Measurements from ENCODE around the gene HLA-DRA.

DNA sequence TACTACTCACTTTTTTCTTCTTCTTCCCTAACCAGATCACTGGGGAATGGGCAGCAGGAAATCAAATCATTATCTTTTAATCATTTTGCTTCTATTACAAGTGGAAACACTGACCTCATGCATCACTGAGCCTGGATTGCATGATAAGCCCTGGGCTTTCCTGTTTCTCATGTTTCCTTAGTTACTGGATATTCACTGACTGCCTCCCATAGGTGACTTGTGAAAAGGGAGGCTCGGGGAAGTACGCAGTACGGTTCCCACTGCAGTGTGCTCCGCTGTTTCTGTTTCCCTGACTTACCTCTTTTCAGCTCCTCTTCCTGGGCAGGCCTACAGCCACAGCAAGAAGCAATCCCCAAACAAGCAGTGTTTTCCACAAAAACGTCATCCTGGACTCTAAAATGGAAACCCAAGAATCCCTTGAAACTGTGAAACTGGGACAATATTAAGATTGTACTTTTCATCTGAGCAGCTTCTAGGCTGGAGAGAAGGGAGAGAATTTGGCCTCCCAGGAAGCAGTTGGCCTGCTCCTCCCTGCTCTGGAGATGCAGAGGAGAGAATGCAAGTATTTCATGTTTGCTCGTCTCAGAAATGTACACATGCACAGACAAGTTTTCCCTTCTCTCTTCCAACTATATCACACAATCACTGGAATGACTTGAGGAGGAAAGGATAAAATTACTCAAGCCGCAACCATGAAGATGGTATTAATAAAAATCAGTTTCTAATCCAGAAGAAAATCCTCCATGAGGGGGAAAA is 45.8 kb upstream of the HLA-DRA start:
- TF ChIP-seq RCOR1 (IDR thresholded peaks at IDR 0.05; ENCODE audit: insufficient replicate concordance, low read length) (no peak), USF2 (IDR thresholded peaks at IDR 0.05; ENCODE audit: low read depth, low read length) (no peak), POLR2A (IDR thresholded peaks at IDR 0.05; ENCODE audit: low read depth, low read length) (no peak), RFX5 (IDR thresholded peaks at IDR 0.05; ENCODE audit: low read depth, low read length) (no peak), FOS (IDR thresholded peaks at IDR 0.05; ENCODE audit: low read depth, low read length) (no peak), CEBPB (IDR thresholded peaks at IDR 0.05; ENCODE audit: low read depth, low read length) (no peak), MAZ (IDR thresholded peaks at IDR 0.05; ENCODE audit: borderline replicate concordance, low read depth, low read length) (no peak), CHD1 (IDR thresholded peaks at IDR 0.05; ENCODE audit: low read depth, low read length) (no peak), RAD21 (IDR thresholded peaks at IDR 0.05; ENCODE audit: low read length) (no peak), SMC3 (IDR thresholded peaks at IDR 0.05; ENCODE audit: low read depth, low read length) (no peak), MXI1 (IDR thresholded peaks at IDR 0.05; ENCODE audit: borderline replicate concordance, low read depth, low read length) (no peak), BHLHE40 (IDR thresholded peaks at IDR 0.05; ENCODE audit: low read depth, low read length) (no peak)
- TF ChIP-seq, protein P1, sequence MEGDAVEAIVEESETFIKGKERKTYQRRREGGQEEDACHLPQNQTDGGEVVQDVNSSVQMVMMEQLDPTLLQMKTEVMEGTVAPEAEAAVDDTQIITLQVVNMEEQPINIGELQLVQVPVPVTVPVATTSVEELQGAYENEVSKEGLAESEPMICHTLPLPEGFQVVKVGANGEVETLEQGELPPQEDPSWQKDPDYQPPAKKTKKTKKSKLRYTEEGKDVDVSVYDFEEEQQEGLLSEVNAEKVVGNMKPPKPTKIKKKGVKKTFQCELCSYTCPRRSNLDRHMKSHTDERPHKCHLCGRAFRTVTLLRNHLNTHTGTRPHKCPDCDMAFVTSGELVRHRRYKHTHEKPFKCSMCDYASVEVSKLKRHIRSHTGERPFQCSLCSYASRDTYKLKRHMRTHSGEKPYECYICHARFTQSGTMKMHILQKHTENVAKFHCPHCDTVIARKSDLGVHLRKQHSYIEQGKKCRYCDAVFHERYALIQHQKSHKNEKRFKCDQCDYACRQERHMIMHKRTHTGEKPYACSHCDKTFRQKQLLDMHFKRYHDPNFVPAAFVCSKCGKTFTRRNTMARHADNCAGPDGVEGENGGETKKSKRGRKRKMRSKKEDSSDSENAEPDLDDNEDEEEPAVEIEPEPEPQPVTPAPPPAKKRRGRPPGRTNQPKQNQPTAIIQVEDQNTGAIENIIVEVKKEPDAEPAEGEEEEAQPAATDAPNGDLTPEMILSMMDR (conservative IDR thresholded peaks at IDR 0.05; ENCODE audit: low read depth, low read length): no peak
- TF ChIP-seq, protein P2, sequence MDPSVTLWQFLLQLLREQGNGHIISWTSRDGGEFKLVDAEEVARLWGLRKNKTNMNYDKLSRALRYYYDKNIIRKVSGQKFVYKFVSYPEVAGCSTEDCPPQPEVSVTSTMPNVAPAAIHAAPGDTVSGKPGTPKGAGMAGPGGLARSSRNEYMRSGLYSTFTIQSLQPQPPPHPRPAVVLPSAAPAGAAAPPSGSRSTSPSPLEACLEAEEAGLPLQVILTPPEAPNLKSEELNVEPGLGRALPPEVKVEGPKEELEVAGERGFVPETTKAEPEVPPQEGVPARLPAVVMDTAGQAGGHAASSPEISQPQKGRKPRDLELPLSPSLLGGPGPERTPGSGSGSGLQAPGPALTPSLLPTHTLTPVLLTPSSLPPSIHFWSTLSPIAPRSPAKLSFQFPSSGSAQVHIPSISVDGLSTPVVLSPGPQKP (IDR thresholded peaks at IDR 0.05; ENCODE audit: borderline replicate concordance, low read depth, low read length): no peak
